WTC11 (cell line): Measurements from ENCODE around the gene PEX16. TPM values are rescaled to one million over a fixed set of nuclear protein-coding genes. Genes with fewer than 3 reads are reported as not detected.

Experiments used
- ATAC-seq: fragments of 200-7000 bp; cut with Tn5 transposase; 2 replicates; pipeline ENCODE4 v1.10.0; 2021; ENCODE audit warnings: mild to moderate bottlenecking, moderate library complexity
- CTCF ChIA-PET: fragments of 300-600 bp; sonication (Branson Sonifier 250); formaldehyde crosslinking; loops from one replicate; lab custom pipeline; 2021; ENCODE audit warnings: antibody characterized with exemption; lab: Charles Lee
- POLR2A ChIA-PET: fragments of 350-600 bp; sonication (Branson Sonifier 250); formaldehyde crosslinking; loops from one replicate; lab custom pipeline; 2021; ENCODE audit warnings: antibody characterized with exemption; lab: Charles Lee
- DNase-seq: peaks from one replicate; pipeline ENCODE4 v3.0.0; 2021; ENCODE audit warnings: low spot score
- H3K27ac Mint-ChIP-seq: 2 replicates; pipeline ENCODE4 v1.8.0; 2021; ENCODE audit warnings: mixed read lengths
- H3K27me3 Mint-ChIP-seq: 2 replicates; pipeline ENCODE4 v1.8.0; 2021; ENCODE audit warnings: low read depth, mild to moderate bottlenecking, moderate library complexity, mixed read lengths
- H3K36me3 Mint-ChIP-seq: 2 replicates; pipeline ENCODE4 v1.8.0; 2021; ENCODE audit warnings: mixed read lengths
- H3K4me1 Mint-ChIP-seq: 2 replicates; pipeline ENCODE4 v1.8.0; 2022; ENCODE audit warnings: mixed read lengths
- H3K4me3 Mint-ChIP-seq: 2 replicates; pipeline ENCODE4 v1.8.0; 2021; ENCODE audit warnings: mild to moderate bottlenecking, moderate library complexity, mixed read lengths
- H3K9me3 Mint-ChIP-seq: 2 replicates; pipeline ENCODE4 v1.8.0; 2021; ENCODE audit warnings: mixed read lengths
- AFF4 ChIP-seq: sonication (generic); formaldehyde crosslinking; IDR thresholded peaks from 2 replicates; pipeline ENCODE4 v1.8.1; 2023; ENCODE audit warnings: mild to moderate bottlenecking, missing genetic modification reagents, borderline replicate concordance
- CREB1 ChIP-seq: sonication (generic); formaldehyde crosslinking; IDR thresholded peaks from 2 replicates; pipeline ENCODE4 v1.8.0; 2023; ENCODE audit warnings: mild to moderate bottlenecking, missing genetic modification reagents
- CTCF ChIP-seq: fragments of 200-600 bp; IDR thresholded peaks from 2 replicates; pipeline ENCODE4 v1.8.0; 2022; ENCODE audit warnings: antibody characterized with exemption
- E2F4 ChIP-seq: sonication (generic); formaldehyde crosslinking; IDR thresholded peaks from 2 replicates; pipeline ENCODE4 v1.8.1; 2022; ENCODE audit warnings: low read depth, mild to moderate bottlenecking, moderate library complexity, missing genetic modification reagents, borderline replicate concordance
- EMX1 ChIP-seq: fragments of 250-450 bp; sonication (Bioruptor Pico); IDR thresholded peaks from 2 replicates; pipeline ENCODE4 v1.8.0; 2021; ENCODE audit warnings: mild to moderate bottlenecking
- ESRRA ChIP-seq: sonication (generic); formaldehyde crosslinking; IDR thresholded peaks from 2 replicates; pipeline ENCODE4 v1.8.1; 2022; ENCODE audit warnings: mild to moderate bottlenecking, missing genetic modification reagents, borderline replicate concordance
- FOXK1 ChIP-seq: sonication (generic); formaldehyde crosslinking; IDR thresholded peaks from 2 replicates; pipeline ENCODE4 v1.8.0; 2022; ENCODE audit warnings: mild to moderate bottlenecking, moderate library complexity, missing genetic modification reagents
- GABPB1 ChIP-seq: sonication (generic); formaldehyde crosslinking; IDR thresholded peaks from 2 replicates; pipeline ENCODE4 v1.8.1; 2023; ENCODE audit warnings: mild to moderate bottlenecking, missing genetic modification reagents
- IRF2 ChIP-seq: sonication (generic); formaldehyde crosslinking; IDR thresholded peaks from 2 replicates; pipeline ENCODE4 v1.8.0; 2022; ENCODE audit warnings: low read depth, missing genetic modification reagents, borderline replicate concordance
- MXD4 ChIP-seq: fragments of 250-450 bp; sonication (Bioruptor Pico); IDR thresholded peaks from 2 replicates; pipeline ENCODE4 v1.8.0; 2021; ENCODE audit warnings: mild to moderate bottlenecking, moderate library complexity, borderline replicate concordance
- NFE2L1 ChIP-seq: sonication (generic); formaldehyde crosslinking; IDR thresholded peaks from 2 replicates; pipeline ENCODE4 v1.8.1; 2023; ENCODE audit warnings: missing genetic modification reagents
- NR1H2 ChIP-seq: sonication (generic); formaldehyde crosslinking; IDR thresholded peaks from 2 replicates; pipeline ENCODE4 v1.9.0; 2021; ENCODE audit warnings: mild to moderate bottlenecking, moderate library complexity, missing genetic modification reagents
- PRRX2 ChIP-seq: fragments of 250-450 bp; sonication (Bioruptor Pico); IDR thresholded peaks from 2 replicates; pipeline ENCODE4 v1.8.0; 2021; ENCODE audit warnings: mild to moderate bottlenecking
- USF1 ChIP-seq: sonication (generic); formaldehyde crosslinking; IDR thresholded peaks from 2 replicates; pipeline ENCODE4 v1.8.0; 2022; ENCODE audit warnings: mild to moderate bottlenecking, missing genetic modification reagents
- total RNA-seq: library from RNA; stranded (reverse); gene quantifications from 3 replicates; pipeline ENCODE4 v1.2.3, GENCODE V29; 2021

PEX16 gene
- total RNA-seq, 1 experiment from 2014 or later: 39.3 TPM

- no peak for DNase-seq
- ChIA-PET POLR2A (interaction anchor here (1.3 kb wide), 1 partner anchor 13 kb away, joined by 4 read pairs; the partner anchor contains the start of gene PEX16), CTCF (no interaction called here)
- H3K4me3 Mint-ChIP-seq: no peak overlapping the region
- H3K4me1 Mint-ChIP-seq: peaks cover 8% of the 10 kb centered on the region
- H3K9me3 Mint-ChIP-seq: no peaks in the 10 kb centered on the region
- peaks cover 6% of the 10 kb centered on the region for H3K27me3 Mint-ChIP-seq
- no peak for TF ChIP-seq CTCF
- no peak for TF ChIP-seq NFE2L1 (CRISPR knock-in tag)
- no peak for TF ChIP-seq FOXK1 (CRISPR knock-in tag)
- TF ChIP-seq USF1 (CRISPR knock-in tag): no peak
- no peak for TF ChIP-seq CREB1
- no peak for TF ChIP-seq MXD4
- no peak for TF ChIP-seq IRF2 (CRISPR knock-in tag)
- TF ChIP-seq NR1H2 (CRISPR knock-in tag): no peak
- no peak for TF ChIP-seq E2F4 (CRISPR knock-in tag)
- TF ChIP-seq GABPB1 (CRISPR knock-in tag): no peak
- no peak for TF ChIP-seq EMX1 (CRISPR knock-in tag)
- TF ChIP-seq AFF4 (CRISPR knock-in tag): no peak
- no peak for TF ChIP-seq PRRX2 (CRISPR knock-in tag)
- H3K27ac Mint-ChIP-seq: no peak overlapping the region
- H3K36me3 Mint-ChIP-seq: 0 out of 2 replicates have a peak, but pooled peaks cover 3% of the 10 kb centered on the region
- no peak for ATAC-seq
These were observed 12.6 kb downstream of the PEX16 start for GRCh38 chr11:45905095-45905494.

GRCh38 chr11:45904309-45904915, 13.3 kb downstream of the PEX16 start:
- ChIA-PET CTCF (no interaction called here), POLR2A (interaction anchor here (1.3 kb wide), 1 partner anchor 13 kb away, joined by 4 read pairs; the partner anchor contains the start of gene PEX16)
- no peak overlapping the region for H3K27ac Mint-ChIP-seq
- peaks cover 8% of the 10 kb centered on the region for H3K4me1 Mint-ChIP-seq
- TF ChIP-seq ESRRA (CRISPR knock-in tag): no peak
- DNase-seq: no peak
- no peaks in the 10 kb centered on the region for H3K9me3 Mint-ChIP-seq
- no peak overlapping the region for H3K4me3 Mint-ChIP-seq
- 0 out of 2 replicates have a peak, but pooled peaks cover 3% of the 10 kb centered on the region for H3K36me3 Mint-ChIP-seq
- H3K27me3 Mint-ChIP-seq: peaks cover 6% of the 10 kb centered on the region
- no peak for ATAC-seq
